HepG2 (cell line): Measurements from ENCODE around the gene CHD9. TPM values are rescaled to one million over a fixed set of nuclear protein-coding genes. Genes with fewer than 3 reads are reported as not detected.

Experiments used
- ARHGAP35 ChIP-seq: sonication (generic); formaldehyde crosslinking; IDR thresholded peaks from 2 replicates; pipeline ENCODE4 v1.9.0; 2022; ENCODE audit warnings: mild to moderate bottlenecking, inconsistent platforms, moderate library complexity, missing genetic modification reagents, borderline replicate concordance
- ELF1 ChIP-seq: sonication (generic); formaldehyde crosslinking; IDR thresholded peaks from 2 replicates; pipeline ENCODE4 v1.4.0; 2020; ENCODE audit warnings: missing genetic modification reagents
- GATAD2A ChIP-seq: IDR thresholded peaks from 2 replicates; pipeline ENCODE4 v1.6.1; 2016
- HNF4A ChIP-seq: sonication (generic); formaldehyde crosslinking; IDR thresholded peaks from 2 replicates; pipeline ENCODE4 v1.4.0; 2020; ENCODE audit warnings: missing genetic modification reagents
- NAIF1 ChIP-seq: sonication (generic); formaldehyde crosslinking; IDR thresholded peaks from 2 replicates; pipeline ENCODE4 v1.5.0; 2020; ENCODE audit warnings: mild to moderate bottlenecking, missing genetic modification reagents, borderline replicate concordance
- NCOA2 ChIP-seq: sonication (generic); formaldehyde crosslinking; IDR thresholded peaks from 2 replicates; pipeline ENCODE4 v1.8.0; 2022; ENCODE audit warnings: inconsistent platforms
- PITX1 ChIP-seq: sonication (generic); formaldehyde crosslinking; IDR thresholded peaks from 2 replicates; pipeline ENCODE4 v1.5.1; 2020; ENCODE audit warnings: mild to moderate bottlenecking, missing genetic modification reagents
- POLR2A ChIP-seq, 2 experiments: IDR thresholded peaks; 2 replicates each; pipeline ENCODE4 v1.6.1; 2011; ENCODE audit warnings: low read depth in 2 of 2, low read length in 2 of 2, mild to moderate bottlenecking in 1 of 2, moderate library complexity in 1 of 2; ENCODE audit not compliant: insufficient read depth in 1 of 2
- RBAK ChIP-seq: sonication (generic); formaldehyde crosslinking; IDR thresholded peaks from 2 replicates; pipeline ENCODE4 v1.5.1; 2020; ENCODE audit warnings: mild to moderate bottlenecking, missing genetic modification reagents
- SOX6 ChIP-seq, 2 experiments: fragments of 450-650 bp in 1 of 2; sonication (generic) in 1 of 2; formaldehyde crosslinking in 1 of 2; IDR thresholded peaks; 2 replicates each; pipeline versions ENCODE4 v1.4.0 to v1.6.1; 2017 to 2020; ENCODE audit warnings: antibody characterized with exemption in 1 of 2, mild to moderate bottlenecking in 1 of 2, missing genetic modification reagents in 1 of 2
- SYNCRIP ChIP-seq: fragments of 200-400 bp; formaldehyde crosslinking; IDR thresholded peaks from 2 replicates; pipeline ENCODE4 v1.6.1; 2018; ENCODE audit warnings: mild to moderate bottlenecking, low read depth, low read length; ENCODE audit not compliant: insufficient read depth
- ZNF143 ChIP-seq: sonication (generic); formaldehyde crosslinking; IDR thresholded peaks from 2 replicates; pipeline ENCODE4 v1.4.0; 2020; ENCODE audit warnings: missing genetic modification reagents
- ZNF343 ChIP-seq: sonication (generic); formaldehyde crosslinking; IDR thresholded peaks from 2 replicates; pipeline ENCODE4 v1.4.0; 2020; ENCODE audit warnings: mild to moderate bottlenecking, missing genetic modification reagents
- ZNF354B ChIP-seq: sonication (generic); formaldehyde crosslinking; IDR thresholded peaks from 2 replicates; pipeline ENCODE4 v1.8.0; 2022; ENCODE audit warnings: mild to moderate bottlenecking, missing genetic modification reagents
- ZNF510 ChIP-seq: sonication (generic); formaldehyde crosslinking; IDR thresholded peaks from 2 replicates; pipeline ENCODE4 v1.4.0; 2020; ENCODE audit warnings: low read depth, mild to moderate bottlenecking, missing genetic modification reagents
- ZNF792 ChIP-seq: IDR thresholded peaks from 2 replicates; pipeline ENCODE4 v1.6.1; 2016
- ZNF883 ChIP-seq: sonication (generic); formaldehyde crosslinking; IDR thresholded peaks from 2 replicates; pipeline ENCODE4 v1.5.1; 2020; ENCODE audit warnings: mild to moderate bottlenecking, missing genetic modification reagents; ENCODE audit errors: not compliant biosample characterization
- polyA plus RNA-seq, 8 experiments: library from polyadenylated mRNA; depleted of rRNA in 3 of 8; stranded (reverse) in 7 of 8; unstranded in 1 of 8; fragments of >200 nt; fragmentation: Illumina TruSeq in 4 of 8; extraction: Trizol in 4 of 8; gene quantifications; 2 replicates each; pipeline versions ENCODE4 v1.2.1 to v1.2.3, GENCODE V29; 2011 to 2016; ENCODE audit warnings: low read depth in 4 of 8, missing spikeins in 1 of 8, mixed read lengths in 1 of 8; ENCODE audit not compliant: insufficient read depth in 1 of 8
- total RNA-seq, 5 experiments: library from RNA; depleted of rRNA; stranded (reverse); fragments of >200 nt; fragmentation: Illumina TruSeq; extraction: Trizol; gene quantifications; 2 replicates each; pipeline ENCODE4 v1.2.3, GENCODE V29; 2016; ENCODE audit warnings: low read depth in 1 of 5
- TF ChIP-seq, protein P1 (sequence below): sonication (generic); formaldehyde crosslinking; IDR thresholded peaks from 2 replicates; pipeline ENCODE4 v1.5.0; 2020; ENCODE audit warnings: mild to moderate bottlenecking, missing genetic modification reagents, borderline replicate concordance
- TF ChIP-seq, protein P2 (sequence below): sonication (generic); formaldehyde crosslinking; conservative IDR thresholded peaks from 2 replicates; pipeline ENCODE4 v1.8.1; 2023; ENCODE audit warnings: missing genetic modification reagents
- TF ChIP-seq, protein P3 (sequence below): sonication (generic); formaldehyde crosslinking; IDR thresholded peaks from 2 replicates; pipeline ENCODE4 v1.5.0; 2020; ENCODE audit warnings: mild to moderate bottlenecking, missing genetic modification reagents
- TF ChIP-seq, protein P4 (sequence below): sonication (generic); formaldehyde crosslinking; IDR thresholded peaks from 2 replicates; pipeline ENCODE4 v1.9.0; 2021; ENCODE audit warnings: missing genetic modification reagents, borderline replicate concordance

CHD9 gene
- total and polyA plus RNA-seq, 2 of the 13 experiments (the other 11 are each of a cell fraction or from before 2014, with no cell fraction given) = 23.4 to 27.7 TPM

DNA sequence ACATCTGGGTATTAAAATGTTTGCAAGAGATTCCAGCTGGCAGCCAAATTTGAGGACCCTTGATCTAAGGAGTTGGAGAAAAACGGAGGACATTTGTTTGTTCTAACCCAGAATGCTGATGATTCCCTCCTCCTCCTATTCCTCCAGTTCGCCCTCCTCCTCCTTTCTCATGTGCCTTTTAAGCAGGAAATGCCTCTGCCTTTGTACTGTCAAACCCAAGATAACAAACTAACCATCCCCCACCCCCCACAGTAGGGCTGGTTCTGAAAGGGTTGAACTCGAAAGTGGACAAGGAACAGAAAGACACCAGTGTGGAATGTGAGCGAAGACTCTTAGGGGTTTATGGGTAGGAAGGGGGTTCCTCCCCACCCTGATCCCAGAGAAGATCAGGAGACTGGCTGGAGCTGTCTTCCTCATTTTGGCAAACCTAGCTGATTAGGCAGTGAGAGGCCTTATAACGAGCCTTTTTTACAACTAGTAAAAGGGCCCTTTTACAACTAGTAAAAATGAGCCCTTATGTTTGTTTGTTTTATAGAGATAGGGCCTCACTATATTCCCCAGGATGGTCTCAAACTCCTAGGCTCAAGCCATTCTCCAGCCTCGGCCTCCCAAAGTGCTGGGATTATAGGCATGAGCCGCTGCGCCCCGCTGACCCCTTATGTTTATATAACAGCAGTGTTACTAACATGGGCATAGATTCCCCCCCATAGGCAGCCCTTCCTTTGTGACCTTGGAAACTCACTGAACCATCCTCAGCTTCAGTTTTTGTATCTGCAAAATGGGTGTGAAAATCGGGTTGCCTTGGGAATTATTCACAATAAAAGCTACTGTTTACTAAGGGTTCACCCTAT lies 975 bp downstream of the CHD9 start (continued):
- TF ChIP-seq, protein P1, sequence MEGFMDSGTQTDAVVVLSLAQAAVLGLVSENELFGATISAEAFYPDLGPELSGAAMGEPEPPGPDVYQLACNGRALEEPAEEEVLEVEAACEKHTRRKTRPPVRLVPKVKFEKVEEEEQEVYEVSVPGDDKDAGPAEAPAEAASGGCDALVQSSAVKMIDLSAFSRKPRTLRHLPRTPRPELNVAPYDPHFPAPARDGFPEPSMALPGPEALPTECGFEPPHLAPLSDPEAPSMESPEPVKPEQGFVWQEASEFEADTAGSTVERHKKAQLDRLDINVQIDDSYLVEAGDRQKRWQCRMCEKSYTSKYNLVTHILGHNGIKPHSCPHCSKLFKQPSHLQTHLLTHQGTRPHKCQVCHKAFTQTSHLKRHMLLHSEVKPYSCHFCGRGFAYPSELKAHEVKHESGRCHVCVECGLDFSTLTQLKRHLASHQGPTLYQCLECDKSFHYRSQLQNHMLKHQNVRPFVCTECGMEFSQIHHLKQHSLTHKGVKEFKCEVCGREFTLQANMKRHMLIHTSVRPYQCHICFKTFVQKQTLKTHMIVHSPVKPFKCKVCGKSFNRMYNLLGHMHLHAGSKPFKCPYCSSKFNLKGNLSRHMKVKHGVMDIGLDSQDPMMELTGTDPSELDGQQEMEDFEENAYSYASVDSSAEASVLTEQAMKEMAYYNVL (CRISPR knock-in tag) = no peak; the same call in 1 of the 2 replicates
- TF ChIP-seq NCOA2 (no peak), ZNF343 (CRISPR knock-in tag) (no peak), PITX1 (CRISPR knock-in tag) (no peak), HNF4A (CRISPR knock-in tag) (peak; percentile 36; the same call in 1 of the 2 replicates), POLR2A (IDR thresholded peaks at IDR 0.05; ENCODE audit: insufficient read depth in 1 of 2, low read depth in 2 of 2, low read length in 2 of 2) (no peak), SOX6 (IDR thresholded peaks at IDR 0.05) (no peak), SOX6 (CRISPR knock-in tag; IDR thresholded peaks at IDR 0.05) (no peak), ZNF143 (CRISPR knock-in tag) (peak; percentile 72), GATAD2A (CRISPR knock-in tag) (peak; percentile 33; the same call in 1 of the 2 replicates), ZNF792 (no peak), NAIF1 (peak; percentile 51; the same call in 1 of the 2 replicates), ELF1 (CRISPR knock-in tag) (peak; percentile 12; the same call in 1 of the 2 replicates), ZNF510 (no peak), ZNF354B (CRISPR knock-in tag) (no peak), ZNF883 (no peak), ARHGAP35 (CRISPR knock-in tag) (no peak), SYNCRIP (no peak), RBAK (no peak)
- TF ChIP-seq, protein P2, sequence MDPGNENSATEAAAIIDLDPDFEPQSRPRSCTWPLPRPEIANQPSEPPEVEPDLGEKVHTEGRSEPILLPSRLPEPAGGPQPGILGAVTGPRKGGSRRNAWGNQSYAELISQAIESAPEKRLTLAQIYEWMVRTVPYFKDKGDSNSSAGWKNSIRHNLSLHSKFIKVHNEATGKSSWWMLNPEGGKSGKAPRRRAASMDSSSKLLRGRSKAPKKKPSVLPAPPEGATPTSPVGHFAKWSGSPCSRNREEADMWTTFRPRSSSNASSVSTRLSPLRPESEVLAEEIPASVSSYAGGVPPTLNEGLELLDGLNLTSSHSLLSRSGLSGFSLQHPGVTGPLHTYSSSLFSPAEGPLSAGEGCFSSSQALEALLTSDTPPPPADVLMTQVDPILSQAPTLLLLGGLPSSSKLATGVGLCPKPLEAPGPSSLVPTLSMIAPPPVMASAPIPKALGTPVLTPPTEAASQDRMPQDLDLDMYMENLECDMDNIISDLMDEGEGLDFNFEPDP (CRISPR knock-in tag) = peak; percentile 82; the same call in 1 of the 2 replicates
- TF ChIP-seq, protein P3, sequence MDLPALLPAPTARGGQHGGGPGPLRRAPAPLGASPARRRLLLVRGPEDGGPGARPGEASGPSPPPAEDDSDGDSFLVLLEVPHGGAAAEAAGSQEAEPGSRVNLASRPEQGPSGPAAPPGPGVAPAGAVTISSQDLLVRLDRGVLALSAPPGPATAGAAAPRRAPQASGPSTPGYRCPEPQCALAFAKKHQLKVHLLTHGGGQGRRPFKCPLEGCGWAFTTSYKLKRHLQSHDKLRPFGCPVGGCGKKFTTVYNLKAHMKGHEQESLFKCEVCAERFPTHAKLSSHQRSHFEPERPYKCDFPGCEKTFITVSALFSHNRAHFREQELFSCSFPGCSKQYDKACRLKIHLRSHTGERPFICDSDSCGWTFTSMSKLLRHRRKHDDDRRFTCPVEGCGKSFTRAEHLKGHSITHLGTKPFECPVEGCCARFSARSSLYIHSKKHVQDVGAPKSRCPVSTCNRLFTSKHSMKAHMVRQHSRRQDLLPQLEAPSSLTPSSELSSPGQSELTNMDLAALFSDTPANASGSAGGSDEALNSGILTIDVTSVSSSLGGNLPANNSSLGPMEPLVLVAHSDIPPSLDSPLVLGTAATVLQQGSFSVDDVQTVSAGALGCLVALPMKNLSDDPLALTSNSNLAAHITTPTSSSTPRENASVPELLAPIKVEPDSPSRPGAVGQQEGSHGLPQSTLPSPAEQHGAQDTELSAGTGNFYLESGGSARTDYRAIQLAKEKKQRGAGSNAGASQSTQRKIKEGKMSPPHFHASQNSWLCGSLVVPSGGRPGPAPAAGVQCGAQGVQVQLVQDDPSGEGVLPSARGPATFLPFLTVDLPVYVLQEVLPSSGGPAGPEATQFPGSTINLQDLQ (CRISPR knock-in tag) = no peak
- TF ChIP-seq, protein P4, sequence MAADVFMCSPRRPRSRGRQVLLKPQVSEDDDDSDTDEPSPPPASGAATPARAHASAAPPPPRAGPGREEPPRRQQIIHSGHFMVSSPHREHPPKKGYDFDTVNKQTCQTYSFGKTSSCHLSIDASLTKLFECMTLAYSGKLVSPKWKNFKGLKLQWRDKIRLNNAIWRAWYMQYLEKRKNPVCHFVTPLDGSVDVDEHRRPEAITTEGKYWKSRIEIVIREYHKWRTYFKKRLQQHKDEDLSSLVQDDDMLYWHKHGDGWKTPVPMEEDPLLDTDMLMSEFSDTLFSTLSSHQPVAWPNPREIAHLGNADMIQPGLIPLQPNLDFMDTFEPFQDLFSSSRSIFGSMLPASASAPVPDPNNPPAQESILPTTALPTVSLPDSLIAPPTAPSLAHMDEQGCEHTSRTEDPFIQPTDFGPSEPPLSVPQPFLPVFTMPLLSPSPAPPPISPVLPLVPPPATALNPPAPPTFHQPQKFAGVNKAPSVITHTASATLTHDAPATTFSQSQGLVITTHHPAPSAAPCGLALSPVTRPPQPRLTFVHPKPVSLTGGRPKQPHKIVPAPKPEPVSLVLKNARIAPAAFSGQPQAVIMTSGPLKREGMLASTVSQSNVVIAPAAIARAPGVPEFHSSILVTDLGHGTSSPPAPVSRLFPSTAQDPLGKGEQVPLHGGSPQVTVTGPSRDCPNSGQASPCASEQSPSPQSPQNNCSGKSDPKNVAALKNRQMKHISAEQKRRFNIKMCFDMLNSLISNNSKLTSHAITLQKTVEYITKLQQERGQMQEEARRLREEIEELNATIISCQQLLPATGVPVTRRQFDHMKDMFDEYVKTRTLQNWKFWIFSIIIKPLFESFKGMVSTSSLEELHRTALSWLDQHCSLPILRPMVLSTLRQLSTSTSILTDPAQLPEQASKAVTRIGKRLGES = no peak
